ENCODE data around the gene TMEM127.

- TF ChIP-seq, protein P1, sequence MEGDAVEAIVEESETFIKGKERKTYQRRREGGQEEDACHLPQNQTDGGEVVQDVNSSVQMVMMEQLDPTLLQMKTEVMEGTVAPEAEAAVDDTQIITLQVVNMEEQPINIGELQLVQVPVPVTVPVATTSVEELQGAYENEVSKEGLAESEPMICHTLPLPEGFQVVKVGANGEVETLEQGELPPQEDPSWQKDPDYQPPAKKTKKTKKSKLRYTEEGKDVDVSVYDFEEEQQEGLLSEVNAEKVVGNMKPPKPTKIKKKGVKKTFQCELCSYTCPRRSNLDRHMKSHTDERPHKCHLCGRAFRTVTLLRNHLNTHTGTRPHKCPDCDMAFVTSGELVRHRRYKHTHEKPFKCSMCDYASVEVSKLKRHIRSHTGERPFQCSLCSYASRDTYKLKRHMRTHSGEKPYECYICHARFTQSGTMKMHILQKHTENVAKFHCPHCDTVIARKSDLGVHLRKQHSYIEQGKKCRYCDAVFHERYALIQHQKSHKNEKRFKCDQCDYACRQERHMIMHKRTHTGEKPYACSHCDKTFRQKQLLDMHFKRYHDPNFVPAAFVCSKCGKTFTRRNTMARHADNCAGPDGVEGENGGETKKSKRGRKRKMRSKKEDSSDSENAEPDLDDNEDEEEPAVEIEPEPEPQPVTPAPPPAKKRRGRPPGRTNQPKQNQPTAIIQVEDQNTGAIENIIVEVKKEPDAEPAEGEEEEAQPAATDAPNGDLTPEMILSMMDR (IDR thresholded peaks at IDR 0.05): no peak
- TF ChIP-seq EP300 (IDR thresholded peaks at IDR 0.05): no peak
- TF ChIP-seq POLR2A (IDR thresholded peaks at IDR 0.05): no peak
Observed at GRCh38 chr2:96241900-96242611, 23.7 kb downstream of the TMEM127 start.

All from ovary (tissue), 3 donors.